ENCODE measurements around the gene NTM.

The NTM gene

GRCh38 chr11:131653260-131653659 is 282.8 kb downstream of the NTM start:
- DNase-seq: no peak

DNA sequence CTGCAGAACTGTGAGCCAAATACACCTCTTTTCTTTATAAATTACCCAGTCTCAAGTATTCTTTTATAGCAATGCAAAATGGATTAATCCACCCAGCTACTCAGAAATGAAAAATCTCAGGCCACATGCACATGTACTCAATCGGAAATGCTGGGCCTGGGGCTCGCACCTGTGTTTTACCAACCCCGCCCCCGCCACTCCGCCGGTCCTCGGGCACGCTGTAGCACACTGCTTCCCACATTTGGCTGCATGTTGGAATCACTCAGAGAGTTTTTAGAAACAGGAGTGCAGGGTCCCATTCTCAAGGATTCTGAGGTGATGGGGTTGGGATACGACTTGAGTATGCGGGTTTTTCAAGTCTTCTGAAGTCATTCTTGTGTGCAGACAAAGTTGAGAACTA is 284.4 kb downstream of the NTM start:
- no peak for DNase-seq

- no peak for DNase-seq
Observed at GRCh38 chr11:131656179-131656838, 285.9 kb downstream of the NTM start.

DNA sequence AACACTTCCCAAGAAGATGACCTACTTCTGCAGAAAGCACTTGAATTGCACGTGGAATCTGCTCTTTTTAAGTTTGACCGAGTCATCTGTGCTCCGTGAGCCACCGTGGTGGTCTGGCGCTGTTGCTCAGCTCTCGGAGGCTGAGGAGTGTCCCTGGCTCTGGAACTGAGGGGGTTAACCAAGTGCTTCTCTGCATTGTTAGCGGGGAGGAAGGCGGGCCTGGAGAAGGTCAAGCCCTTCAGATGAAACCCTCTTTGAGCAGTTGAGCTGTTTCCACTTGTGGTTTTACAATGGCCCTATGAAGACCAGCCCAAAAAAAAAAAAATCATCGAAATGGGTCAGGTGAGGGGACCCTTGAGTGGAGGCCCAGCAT is 286.4 kb downstream of the NTM start:
- no peak for DNase-seq

- no peak for DNase-seq
Observed at GRCh38 chr11:131658414-131658813, 288.0 kb downstream of the NTM start.

DNA sequence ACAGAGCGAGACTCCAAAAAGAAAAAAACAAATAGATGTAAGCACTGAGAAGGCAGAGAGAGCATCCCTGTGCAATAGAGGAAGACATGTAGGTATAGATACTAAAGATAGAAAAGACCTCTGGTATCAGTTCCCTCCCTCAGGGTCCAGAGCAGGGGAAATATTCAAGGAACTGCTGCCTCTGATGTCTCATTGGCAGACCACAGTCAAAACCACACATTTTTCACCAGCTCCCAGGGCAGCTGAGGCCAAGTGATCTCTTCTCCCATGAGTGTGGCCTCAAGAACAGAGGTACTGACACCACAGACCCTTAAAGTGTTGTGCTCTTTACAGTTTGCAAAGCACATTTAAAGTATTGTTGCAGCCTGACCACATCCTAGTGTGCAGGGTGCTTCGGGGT is 288.5 kb downstream of the NTM start:
- no peak for DNase-seq

- no peak for DNase-seq
Observed at GRCh38 chr11:131659931-131660330, 289.5 kb downstream of the NTM start.

- DNase-seq: no peak
Observed at GRCh38 chr11:131661132-131661531, 290.7 kb downstream of the NTM start.

GRCh38 chr11:131662317-131662972 is 292.0 kb downstream of the NTM start:
- DNase-seq: no peak

GRCh38 chr11:131662993-131663392 is 292.6 kb downstream of the NTM start:
- DNase-seq: no peak

GRCh38 chr11:131663405-131664200 is 293.2 kb downstream of the NTM start:
- DNase-seq: no peak

GRCh38 chr11:131664293-131664692 is 293.9 kb downstream of the NTM start:
- DNase-seq: no peak

DNA sequence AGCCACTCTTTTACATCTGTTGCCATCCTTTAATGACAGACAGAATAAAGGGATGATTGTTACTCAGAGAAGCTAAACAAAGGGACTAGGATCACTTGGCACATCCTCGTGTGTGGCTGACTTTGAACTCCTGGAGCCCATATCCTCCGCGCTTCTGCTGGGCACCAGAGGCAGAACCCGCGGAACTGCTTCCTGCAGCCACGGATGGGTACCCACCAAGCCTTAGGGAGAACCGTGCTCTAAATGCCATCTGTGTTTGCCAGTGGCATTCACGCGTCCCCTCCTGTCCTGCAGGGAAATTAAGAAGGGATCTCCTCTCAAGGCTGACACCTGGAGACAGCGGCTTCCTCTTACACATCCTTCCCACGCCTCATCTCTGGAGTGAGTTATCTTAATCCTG is 294.4 kb downstream of the NTM start:
- no peak for DNase-seq

- no peak for DNase-seq
Observed at GRCh38 chr11:131665344-131665968, 295.0 kb downstream of the NTM start.

DNA sequence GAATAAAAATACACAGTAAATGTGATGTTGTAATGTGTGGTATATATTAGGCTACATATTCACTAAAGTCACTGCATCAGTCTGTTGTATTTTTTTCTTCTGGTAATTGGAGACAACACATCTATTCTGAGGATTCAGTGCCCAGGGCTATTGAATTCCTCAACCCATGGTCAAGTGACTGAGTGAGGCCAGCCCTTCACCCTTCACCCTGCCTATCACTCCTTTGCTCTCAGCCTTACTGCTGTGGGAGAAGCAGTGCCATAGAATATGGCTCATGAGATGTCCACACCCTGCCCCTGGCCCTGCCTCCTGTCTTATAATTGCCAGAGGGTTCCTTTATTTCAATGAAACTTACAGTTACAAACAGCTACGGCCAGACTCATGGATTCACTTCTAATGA is 295.6 kb downstream of the NTM start:
- no peak for DNase-seq

DNA sequence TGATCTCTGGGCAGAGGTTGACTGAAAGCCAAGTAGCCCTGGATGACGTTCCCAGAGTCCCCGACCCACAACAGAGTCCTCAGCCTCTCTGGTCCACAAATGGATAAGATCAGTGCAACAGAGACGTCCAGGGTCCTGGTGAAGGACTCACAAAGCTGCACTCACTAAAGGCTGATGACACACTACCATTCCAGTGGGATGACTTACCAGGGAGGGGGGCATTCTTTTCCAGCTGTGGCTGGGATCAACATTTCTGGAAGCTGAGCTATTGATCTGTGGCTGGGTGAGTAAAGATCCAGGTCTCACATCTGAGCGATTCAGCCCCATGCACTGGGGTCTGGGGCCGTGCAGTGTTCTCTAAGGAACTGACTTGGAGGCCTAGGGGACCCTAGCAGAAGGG is 296.2 kb downstream of the NTM start:
- no peak for DNase-seq

DNA sequence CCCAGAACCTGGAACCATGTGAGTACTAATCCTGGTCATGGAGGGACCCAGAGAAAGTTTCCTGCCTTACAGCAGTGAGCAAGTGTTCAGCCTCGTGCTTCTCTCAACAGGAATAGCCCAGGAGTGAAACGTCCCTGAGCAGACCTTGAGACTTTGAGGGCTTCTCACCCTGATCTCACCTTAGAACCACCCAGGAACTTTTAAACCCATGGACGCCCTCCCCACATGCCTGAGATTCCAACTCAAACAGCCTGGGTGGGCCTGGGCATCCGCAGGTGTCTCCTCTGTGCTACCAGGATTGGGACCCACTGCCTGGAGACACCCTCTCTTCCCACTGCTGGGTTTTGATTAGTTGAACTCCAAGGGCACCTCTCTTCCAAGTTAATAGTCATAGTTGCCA is 297.2 kb downstream of the NTM start:
- no peak for DNase-seq

- no peak for DNase-seq
Observed at GRCh38 chr11:131668500-131669400, 298.3 kb downstream of the NTM start.

DNA sequence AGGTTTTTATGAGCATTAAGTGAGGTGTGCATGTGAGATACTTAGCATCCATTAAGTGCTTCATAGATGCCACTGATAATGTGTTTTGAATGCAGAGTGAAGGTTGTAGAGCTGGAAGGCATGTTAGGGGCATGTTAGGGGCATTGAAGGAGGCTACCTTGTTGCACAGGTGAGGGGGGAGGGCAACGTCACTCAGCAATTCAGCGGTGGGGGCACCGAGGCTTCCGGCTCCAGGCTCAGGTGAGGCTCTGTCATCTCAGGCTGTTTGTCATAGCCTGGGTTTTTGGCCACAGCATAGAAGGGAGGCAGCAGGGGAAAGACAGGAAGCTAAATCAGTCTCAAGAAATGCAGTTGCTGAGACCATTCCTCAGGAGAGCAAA is 299.0 kb downstream of the NTM start:
- no peak for DNase-seq

DNA sequence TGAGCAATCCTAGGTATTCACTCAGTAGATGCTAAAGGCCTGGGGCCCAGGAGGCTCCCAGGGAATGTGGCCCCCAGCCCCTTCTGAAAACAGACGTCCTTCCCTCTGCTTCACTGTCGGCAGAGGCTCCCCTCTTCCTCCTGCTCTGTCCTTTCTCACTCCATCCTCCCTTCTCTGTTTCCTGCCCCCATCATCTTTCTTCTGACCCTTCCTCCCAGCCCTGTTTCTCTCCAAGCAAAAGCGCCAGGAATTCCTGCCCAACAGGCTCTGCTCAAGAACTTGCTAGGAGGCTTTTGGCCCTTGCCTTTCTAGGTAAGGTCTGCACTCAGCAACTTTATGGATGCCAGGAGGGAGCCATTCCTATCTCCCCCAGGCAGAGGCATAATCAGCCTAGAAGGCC is 300.5 kb downstream of the NTM start:
- DNase-seq: no peak

- DNase-seq: no peak
Observed at GRCh38 chr11:131671320-131671719, 300.9 kb downstream of the NTM start.

DNA sequence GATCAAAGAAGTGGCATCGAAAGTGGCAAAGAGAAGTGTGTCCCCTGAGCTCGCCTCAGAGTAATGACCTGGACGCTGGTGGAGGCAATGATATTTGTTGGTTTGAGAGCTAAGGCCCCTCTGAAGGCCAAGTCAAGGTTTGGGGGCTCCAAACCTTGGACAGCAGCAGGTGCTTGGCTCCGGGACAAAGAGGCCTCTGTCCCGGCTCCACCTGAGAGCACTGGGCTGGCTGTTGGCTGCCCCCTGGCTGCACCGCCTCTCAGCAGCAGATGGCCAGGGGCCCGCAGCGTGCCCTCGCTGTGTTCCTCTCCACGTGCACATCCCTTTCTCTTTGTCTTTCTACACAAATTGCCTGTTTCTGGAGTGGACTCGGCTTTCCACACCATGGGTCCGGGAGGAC is 301.3 kb downstream of the NTM start:
- DNase-seq: no peak

- DNase-seq: no peak
Observed at GRCh38 chr11:131672191-131672590, 301.8 kb downstream of the NTM start.

Data from NCI-H1436 treated with DMSO at 0.1 percent for 48 hours (cell line).